Liver (tissue), 9 donors: ENCODE results near the gene KCNMB1. TPM values are rescaled to one million over a fixed set of nuclear protein-coding genes. Genes with fewer than 3 reads are reported as not detected.

Experiments
- DNase-seq: peaks from one replicate; pipeline ENCODE4 v3.0.0-alpha.2; 2017; ENCODE audit warnings: low spot score
- H3K27ac ChIP-seq, 2 donors: one replicate each; pipeline ENCODE4 v1.7.0; 2013; ENCODE audit warnings: inconsistent platforms in 2 of 2, low read length in 2 of 2, control low read depth in 1 of 2, low read depth in 1 of 2, mild to moderate bottlenecking in 1 of 2
- H3K27me3 ChIP-seq, 4 donors: one replicate each; pipeline versions ENCODE4 v1.6.1 to v1.7.0; 2013; ENCODE audit warnings: low read length in 3 of 4, inconsistent platforms in 1 of 4, mild to moderate bottlenecking in 1 of 4, moderate library complexity in 1 of 4; ENCODE audit not compliant: control insufficient read depth in 4 of 4, insufficient read depth in 4 of 4
- H3K36me3 ChIP-seq, 4 donors: one replicate each; pipeline versions ENCODE4 v1.6.1 to v1.7.0; 2013; ENCODE audit warnings: low read length in 3 of 4, mild to moderate bottlenecking in 3 of 4, low read depth in 1 of 4, moderate library complexity in 1 of 4; ENCODE audit not compliant: control insufficient read depth in 4 of 4, insufficient read depth in 3 of 4
- H3K4me1 ChIP-seq, 4 donors: one replicate each; pipeline versions ENCODE4 v1.6.1 to v1.7.0; 2013; ENCODE audit warnings: low read length in 3 of 4, mild to moderate bottlenecking in 3 of 4, moderate library complexity in 1 of 4; ENCODE audit not compliant: control insufficient read depth in 4 of 4, insufficient read depth in 4 of 4
- H3K4me3 ChIP-seq, 3 donors: one replicate each; pipeline versions ENCODE4 v1.6.1 to v1.7.0; 2013; ENCODE audit warnings: low read length in 3 of 3, control low read depth in 1 of 3, low read depth in 1 of 3, mild to moderate bottlenecking in 1 of 3
- H3K9ac ChIP-seq, 2 donors: one replicate each; pipeline ENCODE4 v1.7.0; 2013; ENCODE audit warnings: low read length in 2 of 2, mild to moderate bottlenecking in 2 of 2, moderate library complexity in 2 of 2, control low read depth in 1 of 2, low read depth in 1 of 2
- H3K9me3 ChIP-seq, 4 donors: one replicate each; pipeline versions ENCODE4 v1.6.1 to v1.7.0; 2013; ENCODE audit warnings: low read length in 3 of 4; ENCODE audit not compliant: control insufficient read depth in 4 of 4
- EGR1 ChIP-seq, 2 donors: IDR thresholded peaks; 2 replicates each; pipeline ENCODE4 v1.6.1; 2016 to 2018; ENCODE audit warnings: antibody characterized with exemption in 2 of 2, low read depth in 2 of 2
- FOXA1 ChIP-seq: IDR thresholded peaks from 2 replicates; pipeline ENCODE4 v1.6.1; 2016; ENCODE audit warnings: antibody characterized with exemption
- FOXA2 ChIP-seq: IDR thresholded peaks from 2 replicates; pipeline ENCODE4 v1.6.1; 2016; ENCODE audit warnings: antibody characterized with exemption
- GABPA ChIP-seq, 2 donors: IDR thresholded peaks in 1 of 2; conservative IDR thresholded peaks in 1 of 2; 2 replicates each; pipeline ENCODE4 v1.6.1; 2016; ENCODE audit warnings: antibody characterized with exemption in 2 of 2, mild to moderate bottlenecking in 1 of 2, moderate library complexity in 1 of 2
- HNF4G ChIP-seq: IDR thresholded peaks from 2 replicates; pipeline ENCODE4 v1.6.1; 2016; ENCODE audit warnings: antibody characterized with exemption
- JUND ChIP-seq, 2 donors: IDR thresholded peaks; 2 replicates each; pipeline ENCODE4 v1.6.1; 2016; ENCODE audit warnings: antibody characterized with exemption in 2 of 2
- NR2F2 ChIP-seq: IDR thresholded peaks from 2 replicates; pipeline ENCODE4 v1.6.1; 2016; ENCODE audit warnings: antibody characterized with exemption
- RAD21 ChIP-seq, 2 donors: IDR thresholded peaks; 2 replicates each; pipeline ENCODE4 v1.6.1; 2016; ENCODE audit warnings: antibody characterized with exemption in 2 of 2, mild to moderate bottlenecking in 2 of 2
- RXRA ChIP-seq, 2 donors: IDR thresholded peaks; 2 replicates each; pipeline ENCODE4 v1.6.1; 2017 to 2018; ENCODE audit warnings: antibody characterized with exemption in 2 of 2, mild to moderate bottlenecking in 1 of 2
- SP1 ChIP-seq: IDR thresholded peaks from 2 replicates; pipeline ENCODE4 v1.6.1; 2018; ENCODE audit warnings: antibody characterized with exemption, mild to moderate bottlenecking
- TAF1 ChIP-seq: conservative IDR thresholded peaks from 2 replicates; pipeline ENCODE4 v1.6.1; 2016; ENCODE audit warnings: antibody characterized with exemption, mild to moderate bottlenecking
- YY1 ChIP-seq: IDR thresholded peaks from 2 replicates; pipeline ENCODE4 v1.6.1; 2016; ENCODE audit warnings: antibody characterized with exemption, mild to moderate bottlenecking
- WGBS: extraction: QIAGEN DNeasy Blood & Tissue Kit; methylation state at CpG from one replicate; pipeline ENCODE4 v1.1.7; 2013; 5-methylcytosine and 5-hydroxymethylcytosine counted together
- polyA plus RNA-seq, 2 donors: library from polyadenylated mRNA; stranded (reverse) in 1 of 2; unstranded in 1 of 2; fragments of 200-250 nt in 1 of 2; fragments of >200 nt in 1 of 2; fragmentation: Nextera tagmentation in 1 of 2; extraction: Ambion mirVana in 1 of 2; gene quantifications; one replicate each; pipeline versions ENCODE4 v1.2.1 to v1.2.3, GENCODE V29; 2013 to 2015
- total RNA-seq, 2 donors: library from RNA; depleted of rRNA; stranded (reverse); fragments of >200 nt; gene quantifications; one replicate each; pipeline ENCODE4 v1.2.3, GENCODE V29; 2014
- TF ChIP-seq, protein P1 (sequence below): IDR thresholded peaks from 2 replicates; pipeline ENCODE4 v1.6.1; 2016; ENCODE audit warnings: antibody characterized with exemption, mild to moderate bottlenecking
- TF ChIP-seq, protein P2 (sequence below): fragments of 150-350 bp; IDR thresholded peaks from 2 replicates; pipeline ENCODE4 v1.5.1; 2017; ENCODE audit warnings: improper control_type of control experiment, low read depth, low read length; ENCODE audit not compliant: missing input control
- TF ChIP-seq, protein P3 (sequence below): IDR thresholded peaks from 2 replicates; pipeline ENCODE4 v1.6.1; 2016; ENCODE audit warnings: antibody characterized with exemption
- TF ChIP-seq, protein P4 (sequence below): IDR thresholded peaks from 2 replicates; pipeline ENCODE4 v1.6.1; 2016; ENCODE audit warnings: antibody characterized with exemption
- TF ChIP-seq, protein P5 (sequence below): IDR thresholded peaks from 2 replicates; pipeline ENCODE4 v1.6.1; 2016; ENCODE audit warnings: antibody characterized with exemption
- donor health status: healthy.
- donor health status: healthy.
- donor health status: healthy.
- donor health status: healthy.
- donor health status: healthy.

The KCNMB1 gene
- total and polyA plus RNA-seq, 4 donors = 0.04 to 0.31 (median 0.20) TPM

DNA sequence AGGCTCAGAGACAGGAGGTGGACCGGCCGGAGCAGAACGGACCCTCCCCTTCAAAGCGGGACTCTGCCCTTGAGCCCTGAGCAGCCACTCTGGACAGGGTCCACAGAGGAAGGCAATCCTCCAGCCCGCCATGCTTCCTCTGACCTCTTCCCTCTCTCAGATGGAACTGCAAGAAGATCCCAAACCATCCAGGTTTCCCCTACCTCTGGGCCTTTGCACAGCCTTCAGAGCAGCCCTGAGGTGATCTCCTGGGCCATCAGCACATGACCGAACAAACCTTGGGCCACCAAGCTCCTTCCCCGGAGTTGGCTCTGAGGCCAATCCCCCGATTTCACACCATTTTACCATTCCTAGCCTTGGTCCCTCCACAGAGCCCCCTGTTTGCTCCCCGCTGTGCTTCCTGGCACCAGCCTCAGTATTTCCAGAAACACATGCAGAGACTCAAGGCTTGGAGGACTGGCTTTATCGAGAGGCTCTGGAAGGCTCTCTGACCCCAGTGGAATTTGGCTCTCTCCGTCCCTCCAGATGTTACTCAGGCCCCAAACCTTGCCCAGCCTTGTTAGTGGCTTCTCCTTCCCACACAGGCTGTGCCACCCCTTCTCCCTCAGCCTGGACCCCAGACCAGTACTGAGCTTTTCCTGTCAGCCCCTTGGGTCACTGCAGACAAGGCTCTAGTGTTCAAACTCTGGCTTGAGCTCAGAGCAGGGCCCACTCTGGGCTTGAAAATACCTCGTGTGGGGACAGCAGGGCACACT lies 48.6 kb upstream of the KCNMB1 start:
- Histone ChIP-seq H3K36me3 (no peaks in the 10 kb centered on the region), H3K4me3 (no peak overlapping the region), H3K27ac (no peak overlapping the region), H3K9me3 (no peaks in the 10 kb centered on the region), H3K4me1 (no peaks in the 10 kb centered on the region), H3K9ac (no peak overlapping the region), H3K27me3 (no peaks in the 10 kb centered on the region)
- 88% methylated on average over 12 of the region's 12 CpGs for WGBS
- no peak for DNase-seq
- TF ChIP-seq TAF1 = no peak
- no peak for TF ChIP-seq NR2F2
- TF ChIP-seq HNF4G = no peak
- TF ChIP-seq, protein P1, sequence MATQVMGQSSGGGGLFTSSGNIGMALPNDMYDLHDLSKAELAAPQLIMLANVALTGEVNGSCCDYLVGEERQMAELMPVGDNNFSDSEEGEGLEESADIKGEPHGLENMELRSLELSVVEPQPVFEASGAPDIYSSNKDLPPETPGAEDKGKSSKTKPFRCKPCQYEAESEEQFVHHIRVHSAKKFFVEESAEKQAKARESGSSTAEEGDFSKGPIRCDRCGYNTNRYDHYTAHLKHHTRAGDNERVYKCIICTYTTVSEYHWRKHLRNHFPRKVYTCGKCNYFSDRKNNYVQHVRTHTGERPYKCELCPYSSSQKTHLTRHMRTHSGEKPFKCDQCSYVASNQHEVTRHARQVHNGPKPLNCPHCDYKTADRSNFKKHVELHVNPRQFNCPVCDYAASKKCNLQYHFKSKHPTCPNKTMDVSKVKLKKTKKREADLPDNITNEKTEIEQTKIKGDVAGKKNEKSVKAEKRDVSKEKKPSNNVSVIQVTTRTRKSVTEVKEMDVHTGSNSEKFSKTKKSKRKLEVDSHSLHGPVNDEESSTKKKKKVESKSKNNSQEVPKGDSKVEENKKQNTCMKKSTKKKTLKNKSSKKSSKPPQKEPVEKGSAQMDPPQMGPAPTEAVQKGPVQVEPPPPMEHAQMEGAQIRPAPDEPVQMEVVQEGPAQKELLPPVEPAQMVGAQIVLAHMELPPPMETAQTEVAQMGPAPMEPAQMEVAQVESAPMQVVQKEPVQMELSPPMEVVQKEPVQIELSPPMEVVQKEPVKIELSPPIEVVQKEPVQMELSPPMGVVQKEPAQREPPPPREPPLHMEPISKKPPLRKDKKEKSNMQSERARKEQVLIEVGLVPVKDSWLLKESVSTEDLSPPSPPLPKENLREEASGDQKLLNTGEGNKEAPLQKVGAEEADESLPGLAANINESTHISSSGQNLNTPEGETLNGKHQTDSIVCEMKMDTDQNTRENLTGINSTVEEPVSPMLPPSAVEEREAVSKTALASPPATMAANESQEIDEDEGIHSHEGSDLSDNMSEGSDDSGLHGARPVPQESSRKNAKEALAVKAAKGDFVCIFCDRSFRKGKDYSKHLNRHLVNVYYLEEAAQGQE = no peak
- TF ChIP-seq, protein P2, sequence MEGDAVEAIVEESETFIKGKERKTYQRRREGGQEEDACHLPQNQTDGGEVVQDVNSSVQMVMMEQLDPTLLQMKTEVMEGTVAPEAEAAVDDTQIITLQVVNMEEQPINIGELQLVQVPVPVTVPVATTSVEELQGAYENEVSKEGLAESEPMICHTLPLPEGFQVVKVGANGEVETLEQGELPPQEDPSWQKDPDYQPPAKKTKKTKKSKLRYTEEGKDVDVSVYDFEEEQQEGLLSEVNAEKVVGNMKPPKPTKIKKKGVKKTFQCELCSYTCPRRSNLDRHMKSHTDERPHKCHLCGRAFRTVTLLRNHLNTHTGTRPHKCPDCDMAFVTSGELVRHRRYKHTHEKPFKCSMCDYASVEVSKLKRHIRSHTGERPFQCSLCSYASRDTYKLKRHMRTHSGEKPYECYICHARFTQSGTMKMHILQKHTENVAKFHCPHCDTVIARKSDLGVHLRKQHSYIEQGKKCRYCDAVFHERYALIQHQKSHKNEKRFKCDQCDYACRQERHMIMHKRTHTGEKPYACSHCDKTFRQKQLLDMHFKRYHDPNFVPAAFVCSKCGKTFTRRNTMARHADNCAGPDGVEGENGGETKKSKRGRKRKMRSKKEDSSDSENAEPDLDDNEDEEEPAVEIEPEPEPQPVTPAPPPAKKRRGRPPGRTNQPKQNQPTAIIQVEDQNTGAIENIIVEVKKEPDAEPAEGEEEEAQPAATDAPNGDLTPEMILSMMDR = no peak
- TF ChIP-seq, protein P3, sequence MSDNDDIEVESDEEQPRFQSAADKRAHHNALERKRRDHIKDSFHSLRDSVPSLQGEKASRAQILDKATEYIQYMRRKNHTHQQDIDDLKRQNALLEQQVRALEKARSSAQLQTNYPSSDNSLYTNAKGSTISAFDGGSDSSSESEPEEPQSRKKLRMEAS = no peak
- no peak for TF ChIP-seq FOXA2
- TF ChIP-seq RAD21 (IDR thresholded peaks at IDR 0.05) = no peak
- TF ChIP-seq FOXA1 = no peak
- TF ChIP-seq, protein P4, sequence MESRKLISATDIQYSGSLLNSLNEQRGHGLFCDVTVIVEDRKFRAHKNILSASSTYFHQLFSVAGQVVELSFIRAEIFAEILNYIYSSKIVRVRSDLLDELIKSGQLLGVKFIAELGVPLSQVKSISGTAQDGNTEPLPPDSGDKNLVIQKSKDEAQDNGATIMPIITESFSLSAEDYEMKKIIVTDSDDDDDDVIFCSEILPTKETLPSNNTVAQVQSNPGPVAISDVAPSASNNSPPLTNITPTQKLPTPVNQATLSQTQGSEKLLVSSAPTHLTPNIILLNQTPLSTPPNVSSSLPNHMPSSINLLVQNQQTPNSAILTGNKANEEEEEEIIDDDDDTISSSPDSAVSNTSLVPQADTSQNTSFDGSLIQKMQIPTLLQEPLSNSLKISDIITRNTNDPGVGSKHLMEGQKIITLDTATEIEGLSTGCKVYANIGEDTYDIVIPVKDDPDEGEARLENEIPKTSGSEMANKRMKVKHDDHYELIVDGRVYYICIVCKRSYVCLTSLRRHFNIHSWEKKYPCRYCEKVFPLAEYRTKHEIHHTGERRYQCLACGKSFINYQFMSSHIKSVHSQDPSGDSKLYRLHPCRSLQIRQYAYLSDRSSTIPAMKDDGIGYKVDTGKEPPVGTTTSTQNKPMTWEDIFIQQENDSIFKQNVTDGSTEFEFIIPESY = no peak
- no peak for TF ChIP-seq RXRA (IDR thresholded peaks at IDR 0.05)
- no peak for TF ChIP-seq JUND (IDR thresholded peaks at IDR 0.05)
- no peak for TF ChIP-seq EGR1 (IDR thresholded peaks at IDR 0.05; ENCODE audit: low read depth in 2 of 2)
- no peak for TF ChIP-seq GABPA (IDR thresholded peaks at IDR 0.05 in 1 of 2, conservative IDR thresholded peaks at IDR 0.05 in 1 of 2)

DNA sequence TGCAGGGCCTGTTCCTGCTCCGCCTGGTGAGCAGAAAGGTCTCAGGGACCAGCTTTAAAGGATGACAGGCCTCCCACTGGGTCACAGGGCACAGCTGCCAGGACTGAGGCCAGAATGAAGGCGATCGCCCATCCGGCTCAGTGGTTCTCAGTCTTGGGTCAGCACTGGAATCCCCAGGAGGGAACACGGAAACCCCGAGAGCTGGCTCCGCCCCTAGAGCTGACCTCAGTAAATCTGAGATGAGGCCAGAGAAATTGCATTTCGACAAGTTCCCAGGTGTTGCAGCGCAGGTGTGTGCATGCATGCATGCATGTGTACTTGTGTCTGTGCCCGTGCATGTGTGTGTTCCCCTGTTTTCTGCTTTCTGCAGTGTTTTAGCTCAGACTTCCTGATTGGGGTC lies 47.2 kb upstream of the KCNMB1 start:
- DNase-seq = no peak
- Histone ChIP-seq H3K4me3 (no peak overlapping the region), H3K9ac (no peak overlapping the region), H3K4me1 (no peaks in the 10 kb centered on the region), H3K36me3 (no peaks in the 10 kb centered on the region), H3K27ac (no peak overlapping the region), H3K27me3 (peaks cover 0 to 3% (median 0%) of the 10 kb centered on the region in 4 donors), H3K9me3 (peaks cover 0 to 2% (median 0%) of the 10 kb centered on the region in 4 donors)
- WGBS = 89% methylated on average over 10 of the region's 10 CpGs
- TF ChIP-seq, protein P1 = no peak
- TF ChIP-seq SP1 (no peak), EGR1 (IDR thresholded peaks at IDR 0.05; ENCODE audit: low read depth in 2 of 2) (no peak), YY1 (no peak), HNF4G (no peak), RAD21 (IDR thresholded peaks at IDR 0.05) (no peak), GABPA (IDR thresholded peaks at IDR 0.05 in 1 of 2, conservative IDR thresholded peaks at IDR 0.05 in 1 of 2) (no peak)
- TF ChIP-seq, protein P5, sequence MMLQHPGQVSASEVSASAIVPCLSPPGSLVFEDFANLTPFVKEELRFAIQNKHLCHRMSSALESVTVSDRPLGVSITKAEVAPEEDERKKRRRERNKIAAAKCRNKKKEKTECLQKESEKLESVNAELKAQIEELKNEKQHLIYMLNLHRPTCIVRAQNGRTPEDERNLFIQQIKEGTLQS = no peak
- TF ChIP-seq, protein P2 = no peak
